ENCODE results near the gene HDAC9. TPM values are rescaled to one million over a fixed set of nuclear protein-coding genes. Genes with fewer than 3 reads are reported as not detected.
A peak's percentile ranks its signal among the peaks of the same experiment; 100 is the strongest.

The HDAC9 gene
- total RNA-seq, 1 experiment from 2014 or later = 79.1 TPM

- no peak overlapping the region for H3K27ac ChIP-seq
- H3K36me3 ChIP-seq = no peaks in the 10 kb centered on the region
- no peaks in the 10 kb centered on the region for H3K4me1 ChIP-seq (replicated peaks)
- no peak for DNase-seq (ENCODE audit: low read depth in 1 of 2, low spot score in 2 of 2)
- H3K9me3 ChIP-seq (replicated peaks) = no peaks in the 10 kb centered on the region
- H3K4me3 ChIP-seq = no peak overlapping the region
- no peaks in the 10 kb centered on the region for H3K27me3 ChIP-seq (replicated peaks)
These were observed 23.4 kb upstream of the HDAC9 start for GRCh38 chr7:18472161-18472483.

- Histone ChIP-seq H3K9me3 (replicated peaks) (no peaks in the 10 kb centered on the region), H3K4me1 (replicated peaks) (no peaks in the 10 kb centered on the region), H3K4me3 (no peak overlapping the region), H3K36me3 (no peaks in the 10 kb centered on the region), H3K27me3 (replicated peaks) (no peaks in the 10 kb centered on the region), H3K27ac (no peak overlapping the region)
- no peak for DNase-seq (ENCODE audit: low read depth in 1 of 2, low spot score in 2 of 2)
These were observed 22.4 kb upstream of the HDAC9 start for GRCh38 chr7:18473119-18473518.

GRCh38 chr7:18474944-18475343 lies 20.6 kb upstream of the HDAC9 start:
- Histone ChIP-seq H3K27ac (no peak overlapping the region), H3K4me1 (replicated peaks) (no peaks in the 10 kb centered on the region), H3K36me3 (no peaks in the 10 kb centered on the region), H3K9me3 (replicated peaks) (no peaks in the 10 kb centered on the region), H3K27me3 (replicated peaks) (no peaks in the 10 kb centered on the region), H3K4me3 (no peak overlapping the region)
- no peak for DNase-seq (ENCODE audit: low read depth in 1 of 2, low spot score in 2 of 2)

GRCh38 chr7:18475488-18475887 lies 20.1 kb upstream of the HDAC9 start:
- H3K36me3 ChIP-seq = no peaks in the 10 kb centered on the region
- H3K27ac ChIP-seq = no peak overlapping the region
- no peaks in the 10 kb centered on the region for H3K9me3 ChIP-seq (replicated peaks)
- 0 out of 2 replicates have a peak, but pooled peaks cover 3% of the 10 kb centered on the region for H3K27me3 ChIP-seq (replicated peaks)
- no peaks in the 10 kb centered on the region for H3K4me1 ChIP-seq (replicated peaks)
- H3K4me3 ChIP-seq = no peak overlapping the region
- DNase-seq (ENCODE audit: low read depth in 1 of 2, low spot score in 2 of 2) = no peak

- Histone ChIP-seq H3K9me3 (replicated peaks) (no peaks in the 10 kb centered on the region), H3K4me1 (replicated peaks) (no peaks in the 10 kb centered on the region), H3K4me3 (no peak overlapping the region), H3K27ac (no peak overlapping the region), H3K36me3 (no peaks in the 10 kb centered on the region), H3K27me3 (replicated peaks) (0 out of 2 replicates have a peak, but pooled peaks cover 3% of the 10 kb centered on the region)
- no peak for DNase-seq (ENCODE audit: low read depth in 1 of 2, low spot score in 2 of 2)
These were observed 13.8 kb upstream of the HDAC9 start for GRCh38 chr7:18481776-18482175.

- Histone ChIP-seq H3K36me3 (no peaks in the 10 kb centered on the region), H3K27ac (no peak overlapping the region), H3K4me3 (no peak overlapping the region), H3K4me1 (replicated peaks) (no peaks in the 10 kb centered on the region), H3K27me3 (replicated peaks) (no peaks in the 10 kb centered on the region), H3K9me3 (replicated peaks) (no peaks in the 10 kb centered on the region)
- DNase-seq (ENCODE audit: low read depth in 1 of 2, low spot score in 2 of 2) = no peak
These were observed 7.5 kb upstream of the HDAC9 start for GRCh38 chr7:18488049-18488448.

GRCh38 chr7:18489624-18490023 lies 5.9 kb upstream of the HDAC9 start:
- Histone ChIP-seq H3K27ac (no peak overlapping the region), H3K36me3 (no peaks in the 10 kb centered on the region), H3K27me3 (replicated peaks) (no peaks in the 10 kb centered on the region), H3K4me3 (no peak overlapping the region), H3K4me1 (replicated peaks) (peaks cover under 1% of the 10 kb centered on the region), H3K9me3 (replicated peaks) (no peaks in the 10 kb centered on the region)
- DNase-seq (ENCODE audit: low read depth in 1 of 2, low spot score in 2 of 2) = no peak

GRCh38 chr7:18491871-18492270 lies 3.7 kb upstream of the HDAC9 start:
- Histone ChIP-seq H3K9me3 (replicated peaks) (no peaks in the 10 kb centered on the region), H3K27ac (no peak overlapping the region), H3K27me3 (replicated peaks) (no peaks in the 10 kb centered on the region), H3K36me3 (no peaks in the 10 kb centered on the region), H3K4me3 (no peak overlapping the region), H3K4me1 (replicated peaks) (peaks cover 22% of the 10 kb centered on the region)
- no peak for DNase-seq (ENCODE audit: low read depth in 1 of 2, low spot score in 2 of 2)

- H3K9me3 ChIP-seq (replicated peaks) = no peaks in the 10 kb centered on the region
- no peak for DNase-seq (ENCODE audit: low read depth in 1 of 2, low spot score in 2 of 2)
- H3K4me1 ChIP-seq (replicated peaks) = peaks cover 23% of the 10 kb centered on the region
- H3K27ac ChIP-seq = no peak overlapping the region
- H3K27me3 ChIP-seq (replicated peaks) = no peaks in the 10 kb centered on the region
- H3K36me3 ChIP-seq = no peaks in the 10 kb centered on the region
- no peak overlapping the region for H3K4me3 ChIP-seq
These were observed 1.1 kb upstream of the HDAC9 start for GRCh38 chr7:18494406-18494805.

- no peak for DNase-seq (ENCODE audit: low read depth in 1 of 2, low spot score in 2 of 2)
- Histone ChIP-seq H3K27ac (no peak overlapping the region), H3K36me3 (no peaks in the 10 kb centered on the region), H3K9me3 (replicated peaks) (no peaks in the 10 kb centered on the region), H3K4me3 (peak overlapping the region; percentile 27), H3K4me1 (replicated peaks) (peaks cover 23% of the 10 kb centered on the region), H3K27me3 (replicated peaks) (no peaks in the 10 kb centered on the region)
These were observed 634 bp upstream of the HDAC9 start for GRCh38 chr7:18494821-18495408.

- H3K9me3 ChIP-seq (replicated peaks) = no peaks in the 10 kb centered on the region
- H3K4me1 ChIP-seq (replicated peaks) = peaks cover 23% of the 10 kb centered on the region
- H3K27ac ChIP-seq = no peak overlapping the region
- DNase-seq (ENCODE audit: low read depth in 1 of 2, low spot score in 2 of 2) = no peak
- H3K36me3 ChIP-seq = no peaks in the 10 kb centered on the region
- H3K27me3 ChIP-seq (replicated peaks) = no peaks in the 10 kb centered on the region
- peak overlapping the region; percentile 27 for H3K4me3 ChIP-seq
These were observed 772 bp downstream of the HDAC9 start for GRCh38 chr7:18496341-18496700.

GRCh38 chr7:18497082-18497481 lies 1.5 kb downstream of the HDAC9 start:
- H3K9me3 ChIP-seq (replicated peaks) = no peaks in the 10 kb centered on the region
- no peak for DNase-seq (ENCODE audit: low read depth in 1 of 2, low spot score in 2 of 2)
- H3K36me3 ChIP-seq = no peaks in the 10 kb centered on the region
- no peak overlapping the region for H3K4me3 ChIP-seq
- peaks cover 23% of the 10 kb centered on the region for H3K4me1 ChIP-seq (replicated peaks)
- no peak overlapping the region for H3K27ac ChIP-seq
- H3K27me3 ChIP-seq (replicated peaks) = no peaks in the 10 kb centered on the region

- Histone ChIP-seq H3K4me3 (no peak overlapping the region), H3K27ac (no peak overlapping the region), H3K27me3 (replicated peaks) (no peaks in the 10 kb centered on the region), H3K9me3 (replicated peaks) (no peaks in the 10 kb centered on the region), H3K36me3 (no peaks in the 10 kb centered on the region), H3K4me1 (replicated peaks) (peaks cover 23% of the 10 kb centered on the region)
- DNase-seq (ENCODE audit: low read depth in 1 of 2, low spot score in 2 of 2) = no peak
These were observed 2.3 kb downstream of the HDAC9 start for GRCh38 chr7:18497800-18498199.

- Histone ChIP-seq H3K4me1 (replicated peaks) (peaks cover 28% of the 10 kb centered on the region), H3K27ac (no peak overlapping the region), H3K36me3 (no peaks in the 10 kb centered on the region), H3K9me3 (replicated peaks) (no peaks in the 10 kb centered on the region), H3K4me3 (no peak overlapping the region), H3K27me3 (replicated peaks) (no peaks in the 10 kb centered on the region)
- no peak for DNase-seq (ENCODE audit: low read depth in 1 of 2, low spot score in 2 of 2)
These were observed 2.8 kb downstream of the HDAC9 start for GRCh38 chr7:18498341-18498740.

- DNase-seq (ENCODE audit: low read depth in 1 of 2, low spot score in 2 of 2) = no peak
- H3K4me1 ChIP-seq (replicated peaks) = peaks cover 33% of the 10 kb centered on the region
- no peaks in the 10 kb centered on the region for H3K9me3 ChIP-seq (replicated peaks)
- no peak overlapping the region for H3K27ac ChIP-seq
- H3K27me3 ChIP-seq (replicated peaks) = no peaks in the 10 kb centered on the region
- no peak overlapping the region for H3K4me3 ChIP-seq
- H3K36me3 ChIP-seq = no peaks in the 10 kb centered on the region
These were observed 4.0 kb downstream of the HDAC9 start for GRCh38 chr7:18499407-18500177.
